Activated naive CD4-positive, alpha-beta T cell treated with anti-CD3 and anti-CD28 coated beads, Interleukin-2, amount 50 U/mL, for 24 hours (primary cell): ENCODE results near the gene TBC1D19.

ENCODE experiments used
- H3K27ac Mint-ChIP-seq: one replicate; pipeline ENCODE4 v1.8.0; 2021; ENCODE audit warnings: mild to moderate bottlenecking, mixed read lengths
- H3K27me3 Mint-ChIP-seq: one replicate; pipeline ENCODE4 v1.8.0; 2021; ENCODE audit warnings: mixed read lengths
- H3K36me3 Mint-ChIP-seq: one replicate; pipeline ENCODE4 v1.8.0; 2021; ENCODE audit warnings: mixed read lengths
- H3K4me1 Mint-ChIP-seq: one replicate; pipeline ENCODE4 v1.8.0; 2021; ENCODE audit warnings: mixed read lengths
- H3K4me3 Mint-ChIP-seq: one replicate; pipeline ENCODE4 v1.8.0; 2021; ENCODE audit warnings: mild to moderate bottlenecking, mixed read lengths
- H3K9me3 Mint-ChIP-seq: one replicate; pipeline ENCODE4 v1.8.0; 2021; ENCODE audit warnings: mixed read lengths

TBC1D19 gene

DNA sequence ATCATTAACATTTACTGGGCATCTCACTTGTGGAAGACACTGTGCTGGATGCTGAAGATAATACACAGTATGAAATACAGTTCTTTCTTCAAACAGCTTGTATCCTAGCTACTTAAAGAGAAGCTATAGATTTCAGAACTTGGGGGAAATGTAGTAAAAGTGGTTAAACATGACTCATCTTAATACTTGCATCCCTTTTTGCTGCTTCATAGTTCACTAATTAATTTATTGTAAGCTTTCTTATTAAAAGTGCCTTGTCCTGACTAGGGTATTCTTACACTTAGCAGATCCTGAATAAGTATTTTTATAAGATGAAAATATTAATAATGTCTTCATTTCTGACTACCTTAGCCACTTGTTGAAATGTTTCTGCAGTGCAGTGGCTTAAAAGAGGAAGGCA lies 144.0 kb downstream of the TBC1D19 start:
- Mint-ChIP-seq H3K9me3 (no peaks in the 10 kb centered on the region), H3K4me1 (peaks cover 23% of the 10 kb centered on the region), H3K27ac (no peak overlapping the region), H3K27me3 (no peaks in the 10 kb centered on the region), H3K4me3 (no peak overlapping the region), H3K36me3 (peaks cover 14% of the 10 kb centered on the region)

- Mint-ChIP-seq H3K27me3 (no peaks in the 10 kb centered on the region), H3K4me3 (no peak overlapping the region), H3K4me1 (peaks cover 14% of the 10 kb centered on the region), H3K27ac (no peak overlapping the region), H3K9me3 (no peaks in the 10 kb centered on the region), H3K36me3 (peaks cover 14% of the 10 kb centered on the region)
Observed at GRCh38 chr4:26729027-26729426, 145.1 kb downstream of the TBC1D19 start.

DNA sequence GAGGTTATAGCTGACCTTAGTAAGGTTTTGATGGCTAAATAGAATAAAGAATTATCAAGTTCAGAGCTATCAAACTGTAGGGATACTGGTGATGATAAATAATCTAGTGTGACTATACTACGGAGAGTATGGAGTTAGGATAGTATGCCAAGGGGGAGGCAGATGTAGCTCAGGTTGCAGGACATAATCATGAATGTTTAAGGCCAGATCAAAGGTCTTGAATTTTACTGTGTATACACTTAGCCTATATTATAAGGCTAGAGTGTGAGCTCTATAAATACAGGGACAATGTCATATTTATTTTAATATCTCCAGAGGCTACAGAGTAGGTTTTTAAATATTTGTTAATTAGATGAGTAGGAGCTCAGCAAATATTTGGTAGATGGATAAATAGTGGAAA lies 145.7 kb downstream of the TBC1D19 start:
- Mint-ChIP-seq H3K4me3 (no peak overlapping the region), H3K4me1 (peaks cover 12% of the 10 kb centered on the region), H3K27ac (no peak overlapping the region), H3K27me3 (no peaks in the 10 kb centered on the region), H3K9me3 (no peaks in the 10 kb centered on the region), H3K36me3 (peaks cover 14% of the 10 kb centered on the region)

DNA sequence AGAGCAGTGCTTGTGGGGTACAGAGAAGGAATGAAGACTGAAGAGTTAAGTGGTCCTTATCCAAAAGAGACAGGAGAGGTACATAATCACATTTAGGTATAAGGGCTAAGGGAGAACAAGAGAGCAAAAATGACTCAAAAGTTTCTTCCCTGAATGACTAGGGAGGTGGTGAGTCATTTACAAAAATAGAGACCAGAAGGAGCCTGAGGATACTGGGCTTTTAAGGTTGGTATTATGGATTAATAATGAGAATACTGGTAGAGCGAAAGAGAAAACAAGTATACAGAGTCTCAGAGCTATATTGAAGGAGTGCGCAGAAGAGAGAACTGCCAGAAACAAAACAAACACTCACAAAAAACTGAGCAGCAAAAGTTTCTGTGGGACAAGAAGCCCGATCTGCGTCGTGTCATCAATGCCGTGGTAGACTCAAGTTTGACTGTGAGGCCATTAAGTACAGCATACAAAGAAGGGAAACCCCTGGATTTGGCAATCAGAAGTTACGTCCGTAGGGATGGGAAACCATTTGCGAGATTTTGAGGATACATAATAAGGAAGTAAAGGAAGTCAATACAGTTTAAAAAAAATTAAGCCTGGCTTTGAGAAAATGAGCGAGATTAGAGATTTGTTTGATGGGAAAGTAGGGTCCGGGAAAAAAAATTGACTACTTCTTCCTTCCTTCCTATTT lies 147.6 kb downstream of the TBC1D19 start:
- Mint-ChIP-seq H3K9me3 (no peaks in the 10 kb centered on the region), H3K27ac (peak overlapping the region; percentile 3), H3K4me3 (no peak overlapping the region), H3K36me3 (peaks cover 13% of the 10 kb centered on the region), H3K4me1 (no peaks in the 10 kb centered on the region), H3K27me3 (no peaks in the 10 kb centered on the region)

- H3K4me1 Mint-ChIP-seq, result no peaks in the 10 kb centered on the region
- no peak overlapping the region for H3K4me3 Mint-ChIP-seq
- H3K27me3 Mint-ChIP-seq, result no peaks in the 10 kb centered on the region
- no peaks in the 10 kb centered on the region for H3K9me3 Mint-ChIP-seq
- H3K27ac Mint-ChIP-seq, result no peak overlapping the region
- peaks cover 13% of the 10 kb centered on the region for H3K36me3 Mint-ChIP-seq
Observed at GRCh38 chr4:26732356-26732755, 148.5 kb downstream of the TBC1D19 start.

- no peak overlapping the region for H3K4me3 Mint-ChIP-seq
- H3K36me3 Mint-ChIP-seq, result peaks cover 7% of the 10 kb centered on the region
- H3K9me3 Mint-ChIP-seq, result no peaks in the 10 kb centered on the region
- no peak overlapping the region for H3K27ac Mint-ChIP-seq
- H3K4me1 Mint-ChIP-seq, result no peaks in the 10 kb centered on the region
- no peaks in the 10 kb centered on the region for H3K27me3 Mint-ChIP-seq
Observed at GRCh38 chr4:26736621-26737020, 152.7 kb downstream of the TBC1D19 start.

- Mint-ChIP-seq H3K4me3 (no peak overlapping the region), H3K27ac (no peak overlapping the region), H3K27me3 (no peaks in the 10 kb centered on the region), H3K9me3 (no peaks in the 10 kb centered on the region), H3K4me1 (no peaks in the 10 kb centered on the region), H3K36me3 (peaks cover 6% of the 10 kb centered on the region)
Observed at GRCh38 chr4:26737385-26737784, 153.5 kb downstream of the TBC1D19 start.

GRCh38 chr4:26741491-26741871 lies 157.6 kb downstream of the TBC1D19 start:
- no peak overlapping the region for H3K27ac Mint-ChIP-seq
- H3K4me3 Mint-ChIP-seq, result no peak overlapping the region
- H3K9me3 Mint-ChIP-seq, result peaks cover 5% of the 10 kb centered on the region
- H3K4me1 Mint-ChIP-seq, result no peaks in the 10 kb centered on the region
- H3K27me3 Mint-ChIP-seq, result no peaks in the 10 kb centered on the region
- peaks cover 18% of the 10 kb centered on the region for H3K36me3 Mint-ChIP-seq

- Mint-ChIP-seq H3K4me1 (no peaks in the 10 kb centered on the region), H3K9me3 (peaks cover 5% of the 10 kb centered on the region), H3K4me3 (no peak overlapping the region), H3K27me3 (no peaks in the 10 kb centered on the region), H3K36me3 (peaks cover 27% of the 10 kb centered on the region), H3K27ac (no peak overlapping the region)
Observed at GRCh38 chr4:26746802-26747213, 162.9 kb downstream of the TBC1D19 start.

- Mint-ChIP-seq H3K9me3 (peaks cover 5% of the 10 kb centered on the region), H3K27me3 (no peaks in the 10 kb centered on the region), H3K27ac (no peak overlapping the region), H3K4me1 (no peaks in the 10 kb centered on the region), H3K36me3 (peaks cover 20% of the 10 kb centered on the region), H3K4me3 (no peak overlapping the region)
Observed at GRCh38 chr4:26748811-26749210, 164.9 kb downstream of the TBC1D19 start.

GRCh38 chr4:26749867-26750266 lies 166.0 kb downstream of the TBC1D19 start:
- H3K9me3 Mint-ChIP-seq, result peaks cover 5% of the 10 kb centered on the region
- no peaks in the 10 kb centered on the region for H3K27me3 Mint-ChIP-seq
- H3K27ac Mint-ChIP-seq, result no peak overlapping the region
- peaks cover 14% of the 10 kb centered on the region for H3K36me3 Mint-ChIP-seq
- H3K4me1 Mint-ChIP-seq, result no peaks in the 10 kb centered on the region
- no peak overlapping the region for H3K4me3 Mint-ChIP-seq

GRCh38 chr4:26751004-26751403 lies 167.1 kb downstream of the TBC1D19 start:
- Mint-ChIP-seq H3K36me3 (peaks cover 14% of the 10 kb centered on the region), H3K4me1 (no peaks in the 10 kb centered on the region), H3K4me3 (no peak overlapping the region), H3K9me3 (peaks cover 5% of the 10 kb centered on the region), H3K27ac (no peak overlapping the region), H3K27me3 (no peaks in the 10 kb centered on the region)

DNA sequence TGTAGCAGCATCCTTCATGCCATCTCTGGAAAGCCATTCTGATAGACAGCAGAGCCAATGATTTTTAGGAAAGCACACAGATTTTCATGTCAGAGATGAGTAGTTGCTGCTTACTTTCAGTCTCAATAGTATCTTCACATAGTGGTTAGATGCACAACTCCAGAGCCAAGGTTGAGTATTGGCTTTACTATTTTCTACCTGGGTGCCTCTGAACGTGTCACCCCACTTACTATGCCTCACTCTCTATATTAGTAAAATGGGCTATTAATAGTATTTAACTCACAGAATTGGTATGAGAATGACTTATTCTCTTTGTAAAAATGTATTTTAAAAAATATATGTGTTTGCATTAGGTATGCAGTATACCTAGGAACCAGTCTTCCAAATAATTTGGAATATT lies 168.0 kb downstream of the TBC1D19 start:
- Mint-ChIP-seq H3K27me3 (no peaks in the 10 kb centered on the region), H3K27ac (no peak overlapping the region), H3K9me3 (no peaks in the 10 kb centered on the region), H3K4me1 (no peaks in the 10 kb centered on the region), H3K36me3 (peaks cover 10% of the 10 kb centered on the region), H3K4me3 (no peak overlapping the region)

GRCh38 chr4:26753187-26753586 lies 169.3 kb downstream of the TBC1D19 start:
- Mint-ChIP-seq H3K9me3 (no peaks in the 10 kb centered on the region), H3K36me3 (peaks cover 14% of the 10 kb centered on the region), H3K27ac (no peak overlapping the region), H3K4me1 (no peaks in the 10 kb centered on the region), H3K4me3 (no peak overlapping the region), H3K27me3 (no peaks in the 10 kb centered on the region)

- H3K27ac Mint-ChIP-seq, result no peak overlapping the region
- no peaks in the 10 kb centered on the region for H3K9me3 Mint-ChIP-seq
- H3K36me3 Mint-ChIP-seq, result peaks cover 12% of the 10 kb centered on the region
- H3K4me3 Mint-ChIP-seq, result no peak overlapping the region
- no peaks in the 10 kb centered on the region for H3K27me3 Mint-ChIP-seq
- no peaks in the 10 kb centered on the region for H3K4me1 Mint-ChIP-seq
Observed at GRCh38 chr4:26753617-26754016, 169.7 kb downstream of the TBC1D19 start.

- Mint-ChIP-seq H3K27me3 (no peaks in the 10 kb centered on the region), H3K27ac (no peak overlapping the region), H3K4me3 (no peak overlapping the region), H3K4me1 (no peaks in the 10 kb centered on the region), H3K9me3 (no peaks in the 10 kb centered on the region), H3K36me3 (peaks cover 4% of the 10 kb centered on the region)
Observed at GRCh38 chr4:26757751-26758150, 173.9 kb downstream of the TBC1D19 start.

GRCh38 chr4:26758899-26759298 lies 175.0 kb downstream of the TBC1D19 start:
- Mint-ChIP-seq H3K36me3 (peaks cover 4% of the 10 kb centered on the region), H3K4me1 (no peaks in the 10 kb centered on the region), H3K4me3 (no peak overlapping the region), H3K27ac (no peak overlapping the region), H3K9me3 (no peaks in the 10 kb centered on the region), H3K27me3 (no peaks in the 10 kb centered on the region)
